Astrocyte of the cerebellum (primary cell): ENCODE measurements around the gene NDST1.

Experiments used
- DNase-seq: peaks from one replicate; pipeline ENCODE4 v3.0.0-alpha.2; 2011; ENCODE audit warnings: low read depth
- H3K4me3 ChIP-seq: 2 replicates; pipeline ENCODE4 v1.5.1; 2011; ENCODE audit warnings: mild to moderate bottlenecking, low read depth, low read length, moderate library complexity
- CTCF ChIP-seq: IDR thresholded peaks from 2 replicates; pipeline ENCODE4 v1.5.1; 2012; ENCODE audit warnings: low read length, low read depth, moderate library complexity, mild to moderate bottlenecking; ENCODE audit errors: missing control alignments
- in situ Hi-C: cut with HindIII; loops from 2 replicates; pipeline ENCODE4 v1.10.0; 2017; ENCODE audit warnings: low sequenced_read_pairs

NDST1 gene

GRCh38 chr5:150554857-150555256 lies 46.9 kb downstream of the NDST1 start:
- in situ Hi-C loops = loop anchor here (5.0 kb wide), 3 partner anchors 43 to 147 kb away; partner anchors contain the start of gene RBM22
- TF ChIP-seq CTCF = no peak
- H3K4me3 ChIP-seq = no peak overlapping the region
- DNase-seq = no peak

GRCh38 chr5:150556106-150556505 lies 48.2 kb downstream of the NDST1 start:
- H3K4me3 ChIP-seq = no peak overlapping the region
- in situ Hi-C loops = loop anchor here (5.0 kb wide), 3 partner anchors 44 to 146 kb away; partner anchors contain the start of gene RBM22
- TF ChIP-seq CTCF = no peak
- DNase-seq = no peak

DNA sequence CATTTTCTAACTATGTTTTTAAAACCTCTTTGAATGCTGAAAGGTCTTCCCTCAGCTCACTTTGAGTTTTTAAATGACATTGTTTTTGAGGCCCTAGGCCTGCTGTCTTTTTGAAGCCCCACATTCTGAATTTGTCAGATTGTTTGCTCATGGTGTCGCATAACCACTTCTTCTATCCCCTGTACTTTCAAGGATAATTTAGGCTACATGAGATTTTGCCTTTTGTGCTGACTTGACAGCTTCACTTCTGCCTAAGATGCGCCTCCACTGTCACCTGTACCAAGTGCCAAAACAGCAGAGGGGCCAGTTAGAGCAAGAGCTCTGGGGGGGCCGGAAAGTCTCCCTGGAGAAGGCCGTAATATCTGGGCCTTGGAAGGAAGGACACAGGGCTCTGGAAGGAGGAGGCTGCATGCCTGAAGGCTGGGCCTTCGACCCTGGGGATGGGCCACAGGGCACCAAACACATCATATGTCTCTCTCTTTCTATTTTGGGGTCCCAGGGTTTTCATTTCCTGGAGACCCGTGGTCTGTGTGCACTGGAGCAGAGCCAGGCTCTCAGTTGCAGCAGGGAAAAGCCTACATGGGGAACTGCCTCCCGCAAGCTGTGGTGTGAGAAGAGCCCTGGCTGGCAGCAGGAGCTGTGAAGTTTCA lies 49.1 kb downstream of the NDST1 start:
- no peak for TF ChIP-seq CTCF
- in situ Hi-C loops = loop anchor here (5.0 kb wide), 3 partner anchors 45 to 145 kb away; partner anchors contain the start of gene RBM22
- no peak overlapping the region for H3K4me3 ChIP-seq
- no peak for DNase-seq

- H3K4me3 ChIP-seq = no peak overlapping the region
- in situ Hi-C loops = loop anchor here (5.0 kb wide), 3 partner anchors 45 to 145 kb away; partner anchors contain the start of gene RBM22
- TF ChIP-seq CTCF = no peak
- DNase-seq = no peak
Measured at GRCh38 chr5:150557509-150557872, 49.6 kb downstream of the NDST1 start.

GRCh38 chr5:150558088-150558621 lies 50.2 kb downstream of the NDST1 start:
- DNase-seq = no peak
- H3K4me3 ChIP-seq = no peak overlapping the region
- no peak for TF ChIP-seq CTCF
- in situ Hi-C loops = loop anchor here (5.0 kb wide), 3 partner anchors 46 to 144 kb away; partner anchors contain the start of gene RBM22

- in situ Hi-C loops = loop anchor here (5.0 kb wide), 3 partner anchors 47 to 143 kb away; partner anchors contain the start of gene RBM22
- TF ChIP-seq CTCF = no peak
- DNase-seq = no peak
- H3K4me3 ChIP-seq = no peak overlapping the region
Measured at GRCh38 chr5:150559088-150559487, 51.2 kb downstream of the NDST1 start.
